Adrenal gland (tissue), 12 donors: ENCODE measurements around the gene OR1J4. TPM values are rescaled to one million over a fixed set of nuclear protein-coding genes. Genes with fewer than 3 reads are reported as not detected.

ENCODE experiments used
- DNase-seq, 7 donors: peaks; one replicate each; pipeline ENCODE4 v3.0.0-alpha.2; 2019 to 2020
- H3K27ac ChIP-seq, 5 donors: fragments of 200-600 bp; sonication (generic) in 4 of 5; 1 replicate in 3 of 5; 2 replicates in 2 of 5; pipeline versions ENCODE4 v1.5.1 to v1.8.0; 2016 to 2020; ENCODE audit warnings: mild to moderate bottlenecking in 1 of 5
- H3K27me3 ChIP-seq: fragments of 200-600 bp; 2 replicates; pipeline ENCODE4 v1.8.0; 2021
- H3K36me3 ChIP-seq, 2 donors: fragments of 200-600 bp; replicated peaks in 1 of 2; 1 replicate in 1 of 2; 2 replicates in 1 of 2; pipeline versions ENCODE4 v1.5.1 to v1.8.0; 2018 to 2022
- H3K4me1 ChIP-seq, 2 donors: fragments of 200-600 bp; replicated peaks in 1 of 2; 1 replicate in 1 of 2; 2 replicates in 1 of 2; pipeline versions ENCODE4 v1.5.1 to v1.8.0; 2018 to 2021
- H3K4me3 ChIP-seq, 4 donors: fragments of 200-600 bp; sonication (generic) in 3 of 4; one replicate each; pipeline ENCODE4 v1.5.1; 2016 to 2018
- H3K9me3 ChIP-seq, 3 donors: fragments of 200-600 bp; sonication (generic) in 1 of 3; replicated peaks in 1 of 3; 1 replicate in 2 of 3; 2 replicates in 1 of 3; pipeline versions ENCODE4 v1.5.1 to v1.8.0; 2016 to 2021
- POLR2A ChIP-seq, 2 donors: fragments of 450-650 bp; IDR thresholded peaks; one replicate each; pipeline ENCODE4 v1.6.1; 2017; ENCODE audit warnings: antibody characterized with exemption in 2 of 2, mild to moderate bottlenecking in 2 of 2, moderate library complexity in 1 of 2
- WGBS, 4 donors: extraction: QIAGEN DNeasy Blood & Tissue Kit in 2 of 4; methylation state at CpG; one replicate each; pipeline versions ENCODE4 v1.1.5 to v1.1.7; 2013 to 2017; 5-methylcytosine and 5-hydroxymethylcytosine counted together
- intact Hi-C, 2 donors: fragments of 100-400 bp; cut with DNase I; formaldehyde crosslinking; loops; one replicate each; pipeline versions ENCODE4 v1.14.1 to v1.15.0; 2022 to 2023
- polyA plus RNA-seq, 3 donors: library from polyadenylated mRNA; stranded (reverse); fragments of 200-250 nt in 2 of 3; fragments of 350-450 nt in 1 of 3; fragmentation: Illumina TruSeq in 1 of 3; extraction: RNeasy Lipid Tissue Mini Kit (QIAGEN cat#74804) in 1 of 3; gene quantifications; one replicate each; pipeline ENCODE4 v1.2.3, GENCODE V29; 2013 to 2014
- total RNA-seq, 9 donors: library from RNA; depleted of rRNA in 4 of 9; stranded (reverse); fragments of >200 nt in 4 of 9; fragments of 120-200 nt in 1 of 9; fragmentation: NEBNext Ultra II Directional in 1 of 9; extraction: Animal tissue kit (Norgen Biotek cat#: 25700) in 1 of 9; gene quantifications; one replicate each; pipeline versions ENCODE4 v1.1.0 to v1.2.4, GENCODE V29; 2013 to 2023
- TF ChIP-seq, protein P1 (sequence below), 6 experiments: fragments of 450-650 bp in 4 of 6; fragments of 200-600 bp in 2 of 6; sonication (generic) in 1 of 6; IDR thresholded peaks; 1 replicate in 5 of 6; 2 replicates in 1 of 6; pipeline versions ENCODE4 v1.5.1 to v1.8.0; 2016 to 2021; ENCODE audit warnings: antibody characterized with exemption in 6 of 6, mild to moderate bottlenecking in 2 of 6, moderate library complexity in 1 of 6
- donor health status: healthy with polysubstance abuse.
- donor health status: Bipolar disorder and iron deficiency.
- donor health status: DM: yes; HTN: yes; CAD: no.
- donor health status: DM: no; HTN: no; CAD: no.
- donor health status: DM: no; HTN: no; CAD: no.
- donor health status: DM: yes; HTN: yes; CAD: no.

OR1J4 gene
- total and polyA plus RNA-seq, 12 donors = not detected

DNA sequence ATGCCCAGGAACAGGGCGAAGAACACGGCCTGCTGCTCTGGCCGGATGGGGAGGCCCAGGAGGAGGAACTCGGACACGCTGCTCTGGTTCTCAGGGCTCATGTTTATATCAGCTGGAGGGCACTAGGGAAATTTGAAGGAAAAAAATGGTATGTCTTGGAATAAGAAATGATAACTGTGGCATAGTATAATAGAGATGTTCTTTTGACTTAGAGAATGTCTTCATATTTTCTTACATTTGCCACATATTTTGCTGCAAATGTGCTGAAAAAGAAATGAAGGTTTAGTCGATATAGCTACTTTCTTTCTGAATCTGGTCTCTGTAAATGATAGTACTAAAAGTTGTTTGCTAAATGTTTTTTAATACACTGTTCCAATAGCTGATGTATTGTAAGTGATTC is 41.1 kb upstream of the OR1J4 start, which contains the start of gene OR1J1:
TSS of gene OR1J1 (minus strand) at position 101 of the 400 bp plus-strand sequence. CDS start at position 101, 0 bp downstream.
- no peak for TF ChIP-seq POLR2A (IDR thresholded peaks at IDR 0.05)
- intact Hi-C loops = no loop called here
- Histone ChIP-seq H3K27ac (no peak within 1 kb of the TSS), H3K4me1 (no peaks in the 10 kb centered on the region), H3K36me3 (no peaks in the 10 kb centered on the region), H3K9me3 (no peaks in the 10 kb centered on the region), H3K27me3 (peaks cover 17% of the 10 kb centered on the region), H3K4me3 (no peak within 1 kb of the TSS)
- 82 to 89% (median 84%) methylated on average over 6 of the region's 6 CpGs for WGBS, 4 donors
- no peak for DNase-seq

DNA sequence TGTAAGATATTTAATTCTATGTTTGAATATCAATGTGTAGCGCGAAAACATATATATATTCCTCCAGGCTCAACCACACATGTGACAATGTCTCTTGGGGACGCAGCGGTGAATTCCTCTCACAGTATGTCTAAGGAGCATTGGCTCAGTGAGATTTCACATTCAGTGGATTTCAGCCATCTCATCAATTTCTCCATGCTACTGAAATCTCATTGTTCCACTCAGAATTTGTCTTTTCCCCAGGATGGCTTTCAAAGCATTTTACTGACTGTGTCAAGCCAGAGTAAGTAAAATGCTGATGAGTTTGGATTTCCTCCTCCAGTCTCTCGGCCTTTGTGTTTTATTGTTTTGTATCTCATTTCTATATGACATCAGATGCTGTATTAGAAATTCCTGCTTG is 39.9 kb upstream of the OR1J4 start:
- Histone ChIP-seq H3K4me1 (no peaks in the 10 kb centered on the region), H3K36me3 (no peaks in the 10 kb centered on the region), H3K27me3 (peaks cover 14% of the 10 kb centered on the region), H3K27ac (no peak overlapping the region), H3K9me3 (no peaks in the 10 kb centered on the region), H3K4me3 (no peak overlapping the region)
- TF ChIP-seq, protein P1, sequence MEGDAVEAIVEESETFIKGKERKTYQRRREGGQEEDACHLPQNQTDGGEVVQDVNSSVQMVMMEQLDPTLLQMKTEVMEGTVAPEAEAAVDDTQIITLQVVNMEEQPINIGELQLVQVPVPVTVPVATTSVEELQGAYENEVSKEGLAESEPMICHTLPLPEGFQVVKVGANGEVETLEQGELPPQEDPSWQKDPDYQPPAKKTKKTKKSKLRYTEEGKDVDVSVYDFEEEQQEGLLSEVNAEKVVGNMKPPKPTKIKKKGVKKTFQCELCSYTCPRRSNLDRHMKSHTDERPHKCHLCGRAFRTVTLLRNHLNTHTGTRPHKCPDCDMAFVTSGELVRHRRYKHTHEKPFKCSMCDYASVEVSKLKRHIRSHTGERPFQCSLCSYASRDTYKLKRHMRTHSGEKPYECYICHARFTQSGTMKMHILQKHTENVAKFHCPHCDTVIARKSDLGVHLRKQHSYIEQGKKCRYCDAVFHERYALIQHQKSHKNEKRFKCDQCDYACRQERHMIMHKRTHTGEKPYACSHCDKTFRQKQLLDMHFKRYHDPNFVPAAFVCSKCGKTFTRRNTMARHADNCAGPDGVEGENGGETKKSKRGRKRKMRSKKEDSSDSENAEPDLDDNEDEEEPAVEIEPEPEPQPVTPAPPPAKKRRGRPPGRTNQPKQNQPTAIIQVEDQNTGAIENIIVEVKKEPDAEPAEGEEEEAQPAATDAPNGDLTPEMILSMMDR (IDR thresholded peaks at IDR 0.05) = no peak
- no peak for TF ChIP-seq POLR2A (IDR thresholded peaks at IDR 0.05)
- WGBS, 4 donors = 79 to 91% (median 91%) methylated on average over 5 of the region's 5 CpGs
- intact Hi-C loops = no loop called here
- no peak for DNase-seq

DNA sequence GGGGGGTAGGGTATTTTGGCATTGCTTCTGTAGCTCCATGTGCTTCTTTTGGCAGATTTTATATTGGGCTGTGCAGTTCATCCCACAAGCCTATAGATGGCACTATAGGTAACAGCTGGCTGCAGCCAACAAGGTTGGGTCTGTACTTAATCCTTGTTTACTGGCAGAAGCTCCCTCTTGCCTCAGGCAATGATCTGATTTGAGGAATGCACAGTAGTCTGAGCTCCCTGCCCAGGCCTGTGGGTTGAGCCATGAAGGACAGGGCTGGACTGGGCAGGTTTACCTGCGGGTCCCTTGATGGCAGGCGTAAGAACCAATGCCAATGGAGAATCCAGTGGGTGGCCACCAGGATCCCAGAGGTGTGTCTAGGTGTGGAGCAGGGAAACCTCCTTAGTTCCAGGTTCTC is 20.1 kb upstream of the OR1J4 start:
- H3K4me1 ChIP-seq = no peaks in the 10 kb centered on the region
- H3K36me3 ChIP-seq = no peaks in the 10 kb centered on the region
- no peak overlapping the region for H3K27ac ChIP-seq
- no peak overlapping the region for H3K4me3 ChIP-seq
- peak in 4 of 7 donors; percentile 20 to 51 (median 23) for DNase-seq
- TF ChIP-seq, protein P1 (IDR thresholded peaks at IDR 0.05) = peak; percentile 42 to 60 (median 54)
- TF ChIP-seq POLR2A (IDR thresholded peaks at IDR 0.05) = no peak
- WGBS, 4 donors = 55 to 83% (median 58%) methylated on average over 2 of the region's 2 CpGs; no CpG with 5 or more reads in 1 of the 4 donors
- H3K9me3 ChIP-seq = no peaks in the 10 kb centered on the region
- intact Hi-C loops = no loop called here
- peaks cover 3% of the 10 kb centered on the region for H3K27me3 ChIP-seq

DNA sequence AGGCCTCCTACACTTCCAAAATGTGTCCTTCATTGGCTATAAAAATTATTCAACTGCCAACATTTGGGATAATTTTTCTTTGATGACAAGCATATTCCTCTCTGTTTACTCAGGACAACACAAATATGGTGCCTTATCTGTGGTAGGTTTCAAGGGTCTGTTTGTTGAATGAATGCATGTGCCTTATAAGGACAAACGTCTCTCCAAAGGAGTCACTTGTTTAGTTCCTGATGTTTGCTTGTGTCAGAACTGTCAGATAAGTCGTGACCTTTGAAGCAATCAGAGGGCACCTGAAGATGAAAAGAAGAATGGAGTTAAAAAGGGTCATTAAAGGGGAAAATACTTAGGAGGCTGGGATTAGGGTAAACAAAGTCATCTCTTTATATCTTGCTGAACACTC is 12.0 kb upstream of the OR1J4 start:
- 17 to 53% (median 42%) methylated on average over 2 of the region's 2 CpGs for WGBS, 4 donors
- intact Hi-C loops = no loop called here

DNA sequence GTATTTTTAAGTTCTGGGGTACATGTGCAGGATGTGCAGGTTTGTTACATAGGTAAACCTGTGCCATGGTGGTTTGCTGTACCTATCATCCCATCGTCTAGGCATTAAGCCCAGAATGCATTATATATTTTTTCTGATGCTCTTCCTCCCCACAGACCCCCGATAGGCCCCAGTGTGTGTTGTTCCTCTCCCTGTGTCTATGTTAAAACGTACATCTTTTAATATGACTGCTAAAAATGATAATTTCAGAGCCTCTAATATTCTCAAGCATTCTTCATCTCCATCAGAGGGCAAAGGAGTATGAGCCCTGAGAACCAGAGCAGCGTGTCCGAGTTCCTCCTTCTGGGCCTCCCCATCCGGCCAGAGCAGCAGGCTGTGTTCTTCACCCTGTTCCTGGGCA is 8.4 kb upstream of the OR1J4 start, which contains the start of gene OR1J2:
TSS of gene OR1J2 (plus strand) at position 301 of the 400 bp plus-strand sequence. CDS start at position 301, 0 bp downstream.
- intact Hi-C loops = no loop called here
- TF ChIP-seq, protein P1 (IDR thresholded peaks at IDR 0.05) = no peak
- TF ChIP-seq POLR2A (IDR thresholded peaks at IDR 0.05) = no peak

More for the DNA sequence above, 12.0 kb upstream of the OR1J4 start:
- no peaks in the 10 kb centered on the region for H3K27me3 ChIP-seq
- no peak for DNase-seq
- TF ChIP-seq POLR2A (IDR thresholded peaks at IDR 0.05) = no peak
- TF ChIP-seq, protein P1 (IDR thresholded peaks at IDR 0.05) = no peak
- H3K9me3 ChIP-seq = no peaks in the 10 kb centered on the region
- no peak overlapping the region for H3K4me3 ChIP-seq
- no peaks in the 10 kb centered on the region for H3K4me1 ChIP-seq
- H3K36me3 ChIP-seq = no peaks in the 10 kb centered on the region
- H3K27ac ChIP-seq = no peak overlapping the region

More for the DNA sequence above, 8.4 kb upstream of the OR1J4 start, which contains the start of gene OR1J2:
- no peaks in the 10 kb centered on the region for H3K36me3 ChIP-seq
- no peak for DNase-seq
- no peaks in the 10 kb centered on the region for H3K4me1 ChIP-seq
- H3K9me3 ChIP-seq = no peaks in the 10 kb centered on the region
- H3K4me3 ChIP-seq = no peak within 1 kb of the TSS
- no peaks in the 10 kb centered on the region for H3K27me3 ChIP-seq
- H3K27ac ChIP-seq = no peak within 1 kb of the TSS
- 61 to 74% (median 71%) methylated on average over 6 of the region's 6 CpGs for WGBS, 4 donors
